22Rv1 (cell line): Measurements from ENCODE around the gene NRXN3.

Experiments
- H3K27ac ChIP-seq: fragments of 450-650 bp; 2 replicates; pipeline ENCODE4 v1.5.1; 2017
- ZFX ChIP-seq: fragments of 450-650 bp; IDR thresholded peaks from 2 replicates; pipeline ENCODE4 v1.6.1; 2017; ENCODE audit warnings: antibody characterized with exemption, borderline replicate concordance
- TF ChIP-seq, protein P1 (sequence below): fragments of 450-650 bp; IDR thresholded peaks from 2 replicates; pipeline ENCODE4 v1.5.1; 2017; ENCODE audit warnings: mild to moderate bottlenecking

Gene NRXN3

GRCh38 chr14:79175671-79176070 lies 1005.5 kb downstream of the NRXN3 start:
- TF ChIP-seq, protein P1, sequence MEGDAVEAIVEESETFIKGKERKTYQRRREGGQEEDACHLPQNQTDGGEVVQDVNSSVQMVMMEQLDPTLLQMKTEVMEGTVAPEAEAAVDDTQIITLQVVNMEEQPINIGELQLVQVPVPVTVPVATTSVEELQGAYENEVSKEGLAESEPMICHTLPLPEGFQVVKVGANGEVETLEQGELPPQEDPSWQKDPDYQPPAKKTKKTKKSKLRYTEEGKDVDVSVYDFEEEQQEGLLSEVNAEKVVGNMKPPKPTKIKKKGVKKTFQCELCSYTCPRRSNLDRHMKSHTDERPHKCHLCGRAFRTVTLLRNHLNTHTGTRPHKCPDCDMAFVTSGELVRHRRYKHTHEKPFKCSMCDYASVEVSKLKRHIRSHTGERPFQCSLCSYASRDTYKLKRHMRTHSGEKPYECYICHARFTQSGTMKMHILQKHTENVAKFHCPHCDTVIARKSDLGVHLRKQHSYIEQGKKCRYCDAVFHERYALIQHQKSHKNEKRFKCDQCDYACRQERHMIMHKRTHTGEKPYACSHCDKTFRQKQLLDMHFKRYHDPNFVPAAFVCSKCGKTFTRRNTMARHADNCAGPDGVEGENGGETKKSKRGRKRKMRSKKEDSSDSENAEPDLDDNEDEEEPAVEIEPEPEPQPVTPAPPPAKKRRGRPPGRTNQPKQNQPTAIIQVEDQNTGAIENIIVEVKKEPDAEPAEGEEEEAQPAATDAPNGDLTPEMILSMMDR: no peak
- no peak for TF ChIP-seq ZFX
- H3K27ac ChIP-seq: no peak overlapping the region

GRCh38 chr14:79177106-79177505 lies 1006.9 kb downstream of the NRXN3 start:
- TF ChIP-seq, protein P1: no peak
- no peak for TF ChIP-seq ZFX
- no peak overlapping the region for H3K27ac ChIP-seq

DNA sequence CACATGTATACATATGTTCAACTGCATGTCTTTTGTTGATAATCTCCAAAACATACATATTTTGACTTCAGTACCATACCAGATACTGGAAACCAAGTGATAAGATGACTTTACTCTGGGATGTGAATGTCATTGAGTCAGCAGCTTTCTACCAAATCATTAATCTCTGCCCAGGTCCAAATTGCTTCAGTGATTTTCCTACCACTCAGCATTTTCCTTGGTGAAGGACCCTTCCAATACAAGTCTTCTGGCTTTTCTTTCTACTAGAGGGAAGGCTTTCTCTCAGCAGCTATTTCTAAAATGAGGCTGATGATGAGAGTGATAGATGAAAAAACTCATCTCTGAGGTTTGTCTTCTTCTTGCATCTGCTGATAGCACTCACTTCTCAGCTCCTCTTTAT lies 1008.5 kb downstream of the NRXN3 start:
- no peak for TF ChIP-seq ZFX
- TF ChIP-seq, protein P1: no peak

GRCh38 chr14:79179985-79180384 lies 1009.8 kb downstream of the NRXN3 start:
- H3K27ac ChIP-seq: no peak overlapping the region
- TF ChIP-seq, protein P1: no peak
- no peak for TF ChIP-seq ZFX

More for the DNA sequence above, 1008.5 kb downstream of the NRXN3 start:
- no peak overlapping the region for H3K27ac ChIP-seq

DNA sequence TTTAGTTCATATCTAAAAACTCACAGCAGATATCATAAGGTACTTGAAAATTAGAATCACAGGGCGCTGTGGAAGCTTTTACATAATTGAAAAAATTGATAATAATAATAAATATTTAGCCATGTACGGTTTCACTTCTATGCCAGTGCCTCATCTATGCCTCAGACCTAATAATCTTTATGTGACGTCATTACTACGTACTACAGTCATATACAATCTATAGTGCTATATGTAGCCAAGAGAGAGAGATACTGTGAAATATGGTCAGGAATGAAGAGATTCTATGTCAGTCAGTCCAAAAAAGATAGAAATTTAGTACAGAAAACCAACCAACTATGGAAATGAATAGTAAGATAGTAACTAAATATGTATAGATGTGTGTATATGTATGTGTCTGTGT lies 1010.5 kb downstream of the NRXN3 start:
- H3K27ac ChIP-seq: no peak overlapping the region
- TF ChIP-seq, protein P1: no peak
- TF ChIP-seq ZFX: no peak

- TF ChIP-seq ZFX: no peak
- TF ChIP-seq, protein P1: no peak
These were observed 1016.4 kb downstream of the NRXN3 start for GRCh38 chr14:79186523-79186922.

DNA sequence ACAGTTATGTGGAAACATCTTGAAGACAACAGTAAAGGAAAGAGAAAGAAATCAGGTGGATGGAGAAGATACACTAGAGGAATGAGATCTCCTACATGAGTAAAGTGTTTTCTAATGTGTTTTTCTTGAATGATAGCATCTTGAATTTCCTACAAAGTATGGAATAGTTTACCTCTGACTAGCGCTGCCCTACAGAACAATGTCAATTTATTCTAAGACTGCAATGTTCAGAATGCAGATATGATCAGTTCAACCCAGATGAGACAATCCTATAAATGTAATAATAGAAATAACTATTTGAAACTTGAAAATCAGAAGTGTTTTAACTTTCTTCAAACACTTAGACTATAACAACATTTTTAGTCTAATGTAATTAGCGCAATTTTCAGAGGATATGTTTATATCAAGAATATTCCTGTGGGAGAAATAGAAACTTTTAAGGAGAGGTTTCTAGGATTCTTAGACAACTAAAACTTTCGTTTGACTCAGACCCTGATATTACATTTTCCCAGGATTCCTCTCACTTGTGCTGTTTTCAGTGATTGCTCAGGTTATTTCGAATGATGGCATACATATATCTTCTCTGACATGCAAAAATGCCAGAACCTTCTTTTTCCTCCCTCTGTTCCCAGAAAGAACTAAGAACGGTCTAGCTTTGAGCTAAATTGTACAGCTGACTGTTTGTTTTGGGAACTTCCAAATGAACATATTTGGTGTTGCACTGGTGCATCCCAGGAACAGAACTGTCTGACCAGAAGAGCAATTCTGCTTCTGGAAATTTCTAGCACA lies 1023.7 kb downstream of the NRXN3 start:
- TF ChIP-seq, protein P1: no peak
- TF ChIP-seq ZFX: no peak
- no peak overlapping the region for H3K27ac ChIP-seq

More at GRCh38 chr14:79186523-79186922, 1016.4 kb downstream of the NRXN3 start:
- no peak overlapping the region for H3K27ac ChIP-seq
